Neural cell (in vitro differentiated cells): ENCODE measurements around the gene BNIP5. TPM values are rescaled to one million over a fixed set of nuclear protein-coding genes. Genes with fewer than 3 reads are reported as not detected.

Experiments used
- H2AFZ ChIP-seq: fragments of 200-600, 300-800 bp; sonication (generic), shearing (Covaris generic); 2 replicates; pipeline ENCODE4 v1.6.0; 2014; ENCODE audit warnings: low read depth, mild to moderate bottlenecking, antibody characterized with exemption, low read length, moderate library complexity
- H3F3A ChIP-seq: fragments of 200-600 bp; shearing (Covaris generic); 2 replicates; pipeline ENCODE4 v1.6.1; 2016; ENCODE audit warnings: mild to moderate bottlenecking, moderate library complexity, mixed read lengths, antibody characterized with exemption, low read length; ENCODE audit not compliant: insufficient read depth, poor library complexity, severe bottlenecking
- H3K27ac ChIP-seq: fragments of 200-600, 300-800 bp; sonication (generic), shearing (Covaris generic); 2 replicates; pipeline ENCODE4 v1.5.1; 2014; ENCODE audit warnings: mild to moderate bottlenecking, low read length, moderate library complexity
- H3K27me3 ChIP-seq: fragments of 300-800, 200-600 bp; sonication (generic), shearing (Covaris generic); 2 replicates; pipeline ENCODE4 v1.6.0; 2014; ENCODE audit warnings: mild to moderate bottlenecking, low read depth, low read length, moderate library complexity; ENCODE audit not compliant: insufficient read depth
- H3K36me3 ChIP-seq: fragments of 300-800, 200-600 bp; sonication (generic), shearing (Covaris generic); 2 replicates; pipeline ENCODE4 v1.5.1; 2014; ENCODE audit warnings: mild to moderate bottlenecking, antibody characterized with exemption, low read length, moderate library complexity; ENCODE audit not compliant: insufficient read depth
- H3K4me2 ChIP-seq: fragments of 300-800, 200-600 bp; sonication (generic), shearing (Covaris generic); 2 replicates; pipeline ENCODE4 v1.6.0; 2014; ENCODE audit warnings: mild to moderate bottlenecking, low read length
- H3K4me3 ChIP-seq: fragments of 300-800, 200-600 bp; sonication (generic), shearing (Covaris generic); 2 replicates; pipeline ENCODE4 v1.5.1; 2014; ENCODE audit warnings: mild to moderate bottlenecking, low read length, moderate library complexity
- H3K79me2 ChIP-seq: fragments of 200-600 bp; shearing (Covaris generic); replicated peaks from 2 replicates; pipeline ENCODE4 v1.6.0; 2014; ENCODE audit warnings: mild to moderate bottlenecking, low read length, moderate library complexity; ENCODE audit not compliant: insufficient read depth
- H3K9ac ChIP-seq: fragments of 300-800, 200-600 bp; sonication (generic), shearing (Covaris generic); 2 replicates; pipeline ENCODE4 v1.6.1; 2016; ENCODE audit warnings: mild to moderate bottlenecking, low read length, mixed read lengths
- H3K9me2 ChIP-seq: fragments of 200-600 bp; shearing (Covaris generic); 2 replicates; pipeline ENCODE4 v1.6.1; 2016; ENCODE audit warnings: mild to moderate bottlenecking, low read length, mixed read lengths; ENCODE audit not compliant: insufficient read depth
- H3K9me3 ChIP-seq: fragments of 200-600, 300-800 bp; sonication (generic), shearing (Covaris generic); 2 replicates; pipeline ENCODE4 v1.6.1; 2016; ENCODE audit warnings: mild to moderate bottlenecking, mixed run types, low read length, moderate library complexity, mixed read lengths
- H4K20me1 ChIP-seq: fragments of 200-600 bp; shearing (Covaris generic); 2 replicates; pipeline ENCODE4 v1.6.1; 2016; ENCODE audit warnings: mild to moderate bottlenecking, mixed run types; ENCODE audit not compliant: insufficient read depth
- CTCF ChIP-seq: fragments of 450-650 bp; IDR thresholded peaks from 2 replicates; pipeline ENCODE4 v1.5.1; 2014; ENCODE audit warnings: antibody characterized with exemption, mild to moderate bottlenecking, moderate library complexity; ENCODE audit not compliant: poor library complexity, severe bottlenecking
- EP300 ChIP-seq: fragments of 450-650 bp; conservative IDR thresholded peaks from 2 replicates; pipeline ENCODE4 v1.6.1; 2014; ENCODE audit warnings: antibody characterized with exemption, mild to moderate bottlenecking, moderate library complexity; ENCODE audit not compliant: poor library complexity, severe bottlenecking
- EZH2 ChIP-seq: fragments of 200-600, 300-800 bp; shearing (Covaris generic), sonication (generic); IDR thresholded peaks from 2 replicates; pipeline ENCODE4 v1.6.1; 2014; ENCODE audit warnings: antibody characterized with exemption, low read length, borderline replicate concordance, mild to moderate bottlenecking; ENCODE audit not compliant: insufficient read depth, poor library complexity, severe bottlenecking
- MXI1 ChIP-seq: fragments of 450-650 bp; conservative IDR thresholded peaks from 2 replicates; pipeline ENCODE4 v1.6.1; 2014; ENCODE audit warnings: antibody characterized with exemption, mild to moderate bottlenecking; ENCODE audit not compliant: poor library complexity, severe bottlenecking
- POLR2AphosphoS5 ChIP-seq: IDR thresholded peaks from 2 replicates; pipeline ENCODE4 v1.6.1; 2012
- RAD21 ChIP-seq: fragments of 450-650 bp; conservative IDR thresholded peaks from 2 replicates; pipeline ENCODE4 v1.6.1; 2014; ENCODE audit warnings: antibody characterized with exemption, mild to moderate bottlenecking, moderate library complexity
- REST ChIP-seq: IDR thresholded peaks from 2 replicates; pipeline ENCODE4 v1.6.1; 2012; ENCODE audit warnings: borderline replicate concordance
- SMC3 ChIP-seq: fragments of 450-650 bp; conservative IDR thresholded peaks from 2 replicates; pipeline ENCODE4 v1.6.1; 2014; ENCODE audit warnings: antibody characterized with exemption, mild to moderate bottlenecking, moderate library complexity; ENCODE audit not compliant: poor library complexity
- TAF1 ChIP-seq: IDR thresholded peaks from 2 replicates; pipeline ENCODE4 v1.6.1; 2012; ENCODE audit warnings: low read depth
- polyA plus RNA-seq: library from polyadenylated mRNA; depleted of rRNA; stranded (reverse); fragments of >200 nt; gene quantifications from 2 replicates; pipeline ENCODE4 v1.2.3, GENCODE V29; 2014

BNIP5 gene
- polyA plus RNA-seq, 1 donor from 2014 or later, result not detected

- Histone ChIP-seq H3K36me3 (no peaks in the 10 kb centered on the region), H3K27ac (no peak overlapping the region), H2AFZ (no peak overlapping the region), H3K27me3 (no peaks in the 10 kb centered on the region), H3K4me2 (no peak overlapping the region), H3K9me2 (no peaks in the 10 kb centered on the region), H3K9ac (no peak overlapping the region), H3F3A (no peaks in the 10 kb centered on the region), H3K4me3 (no peak overlapping the region), H3K79me2 (no peaks in the 10 kb centered on the region), H3K9me3 (no peaks in the 10 kb centered on the region), H4K20me1 (no peaks in the 10 kb centered on the region)
- TF ChIP-seq TAF1 (no peak), EP300 (no peak), EZH2 (no peak), POLR2AphosphoS5 (no peak), RAD21 (no peak), SMC3 (no peak), CTCF (no peak), REST (no peak), MXI1 (no peak)
Observed at GRCh38 chr6:36317623-36318022, 19.1 kb downstream of the BNIP5 start.

- H3K36me3 ChIP-seq, result no peaks in the 10 kb centered on the region
- no peaks in the 10 kb centered on the region for H3K79me2 ChIP-seq
- no peak overlapping the region for H3K9ac ChIP-seq
- no peaks in the 10 kb centered on the region for H3K9me2 ChIP-seq
- no peak for TF ChIP-seq TAF1
- TF ChIP-seq EP300, result no peak
- TF ChIP-seq POLR2AphosphoS5, result no peak
- TF ChIP-seq REST, result no peak
- no peak for TF ChIP-seq RAD21
- TF ChIP-seq EZH2, result no peak
- TF ChIP-seq CTCF, result no peak
- no peak for TF ChIP-seq SMC3
- no peak for TF ChIP-seq MXI1
- no peaks in the 10 kb centered on the region for H4K20me1 ChIP-seq
- no peak overlapping the region for H3K27ac ChIP-seq
- no peak overlapping the region for H3K4me2 ChIP-seq
- H3K27me3 ChIP-seq, result no peaks in the 10 kb centered on the region
- H2AFZ ChIP-seq, result no peak overlapping the region
- no peaks in the 10 kb centered on the region for H3K9me3 ChIP-seq
- H3F3A ChIP-seq, result no peaks in the 10 kb centered on the region
- no peak overlapping the region for H3K4me3 ChIP-seq
Observed at GRCh38 chr6:36315921-36316320, 20.8 kb downstream of the BNIP5 start.
